HCT116 (cell line): ENCODE data around the gene SIDT1. TPM values are rescaled to one million over a fixed set of nuclear protein-coding genes. Genes with fewer than 3 reads are reported as not detected.

Experiments
- ATAC-seq: fragments of 200-7000 bp; cut with Tn5 transposase; 2 replicates; pipeline ENCODE4 v1.9.1; 2020; ENCODE audit warnings: mild to moderate bottlenecking, moderate library complexity
- BruUV-seq: library from RNA; stranded (reverse); fragments of 400-500 nt; replicated peaks from 2 replicates; lab custom pipeline; 2021; lab: Mats Ljungman, UMichigan
- CTCF ChIA-PET: fragments of 300-600 bp; sonication (Branson Sonifier 250); formaldehyde crosslinking; loops from one replicate; lab custom pipeline; 2021; ENCODE audit warnings: antibody characterized with exemption; lab: Charles Lee
- POLR2A ChIA-PET: fragments of 300-600, 350-600 bp; sonication (Branson Sonifier 250); formaldehyde crosslinking; loops from one replicate; lab custom pipeline; 2021; ENCODE audit warnings: antibody characterized with exemption; lab: Charles Lee
- RAD21 ChIA-PET, 2 experiments: fragments of 300-600 bp; sonication (Branson Sonifier 250); formaldehyde crosslinking; loops; one replicate each; lab custom pipeline; 2023; ENCODE audit warnings: low total read pairs in 2 of 2; ENCODE audit not compliant: uncharacterized antibody in 2 of 2, unreplicated experiment in 2 of 2, low non-redundant PET in 1 of 2; lab: Charles Lee
- DNase-seq: peaks from one replicate; pipeline ENCODE4 v3.0.0-alpha.2; 2010; ENCODE audit warnings: low read depth, low spot score
- H2AFZ ChIP-seq: fragments of 200-600 bp; shearing (Covaris generic), sonication (generic); 2 replicates; pipeline ENCODE4 v1.6.1; 2017; ENCODE audit warnings: low read depth, mixed run types, mixed read lengths, antibody characterized with exemption, low read length; ENCODE audit not compliant: poor library complexity, severe bottlenecking
- H3K27ac ChIP-seq: 2 replicates; pipeline ENCODE4 v1.5.1; 2012; ENCODE audit warnings: low read depth, low read length
- H3K27me3 ChIP-seq: fragments of 200-600 bp; sonication (generic); 2 replicates; pipeline ENCODE4 v1.6.1; 2016; ENCODE audit warnings: mixed run types, low read length, mixed read lengths; ENCODE audit not compliant: insufficient read depth
- H3K36me3 ChIP-seq, 2 experiments: fragments of 200-500 bp in 1 of 2; fragments of 200-600 bp in 1 of 2; sonication (Bioruptor generic) in 1 of 2; sonication (generic) in 1 of 2; 2 replicates each; pipeline versions ENCODE4 v1.5.1 to v1.6.1; 2014 to 2016; ENCODE audit warnings: low read length in 2 of 2, inconsistent platforms in 1 of 2, mixed read lengths in 1 of 2, mixed run types in 1 of 2; ENCODE audit not compliant: insufficient read depth in 2 of 2, control insufficient read depth in 1 of 2
- H3K4me1 ChIP-seq, 2 experiments: fragments of 200-600 bp in 1 of 2; sonication (generic) in 1 of 2; 2 replicates each; pipeline versions ENCODE4 v1.5.1 to v1.6.1; 2012 to 2017; ENCODE audit warnings: low read length in 2 of 2, inconsistent platforms in 1 of 2, mild to moderate bottlenecking in 1 of 2, mixed read lengths in 1 of 2, mixed run types in 1 of 2, moderate library complexity in 1 of 2; ENCODE audit not compliant: insufficient read depth in 2 of 2, control insufficient read depth in 1 of 2
- H3K4me2 ChIP-seq: fragments of 200-600 bp; sonication (generic); 2 replicates; pipeline ENCODE4 v1.6.1; 2017; ENCODE audit warnings: mixed run types, low read length, mixed read lengths
- H3K4me3 ChIP-seq, 2 experiments: fragments of 200-600 bp in 1 of 2; sonication (generic) in 1 of 2; replicated peaks in 1 of 2; 2 replicates each; pipeline ENCODE4 v1.5.1; 2011 to 2016; ENCODE audit warnings: low read length in 2 of 2, control low read depth in 1 of 2, low read depth in 1 of 2, mild to moderate bottlenecking in 1 of 2, mixed read lengths in 1 of 2, mixed run types in 1 of 2
- H3K79me2 ChIP-seq: fragments of 200-600 bp; sonication (generic); 2 replicates; pipeline ENCODE4 v1.6.1; 2017; ENCODE audit warnings: mild to moderate bottlenecking, mixed run types, low read length, moderate library complexity, mixed read lengths; ENCODE audit not compliant: insufficient read depth
- H3K9ac ChIP-seq: fragments of 200-600 bp; sonication (generic); 2 replicates; pipeline ENCODE4 v1.6.1; 2016; ENCODE audit warnings: low read length, mixed read lengths
- H3K9me2 ChIP-seq: fragments of 200-600 bp; sonication (generic), shearing (Covaris generic); 2 replicates; pipeline ENCODE4 v1.6.1; 2017; ENCODE audit warnings: mixed run types, mild to moderate bottlenecking, moderate library complexity; ENCODE audit not compliant: insufficient read depth
- H3K9me3 ChIP-seq, 2 experiments: fragments of 200-500 bp in 1 of 2; fragments of 200-600 bp in 1 of 2; sonication (Bioruptor generic) in 1 of 2; sonication (generic) in 1 of 2; 2 replicates each; pipeline ENCODE4 v1.6.1; 2014 to 2017; ENCODE audit warnings: low read length in 2 of 2, mixed read lengths in 2 of 2, inconsistent platforms in 1 of 2, low read depth in 1 of 2, mild to moderate bottlenecking in 1 of 2, mixed run types in 1 of 2, moderate library complexity in 1 of 2; ENCODE audit not compliant: control insufficient read depth in 1 of 2, insufficient read depth in 1 of 2
- H4K20me1 ChIP-seq: fragments of 200-600 bp; sonication (generic), shearing (Covaris generic); 2 replicates; pipeline ENCODE4 v1.6.1; 2017; ENCODE audit warnings: mixed run types, mild to moderate bottlenecking, moderate library complexity; ENCODE audit not compliant: insufficient read depth
- ATF3 ChIP-seq: IDR thresholded peaks from 2 replicates; pipeline ENCODE4 v1.6.1; 2012
- CEBPB ChIP-seq: IDR thresholded peaks from 2 replicates; pipeline ENCODE4 v1.6.1; 2012; ENCODE audit warnings: low read depth
- CTCF ChIP-seq, 3 experiments: fragments of 200-600 bp in 1 of 3; sonication (generic) in 1 of 3; IDR thresholded peaks in 2 of 3; conservative IDR thresholded peaks in 1 of 3; 2 replicates each; pipeline ENCODE4 v1.5.1; 2012 to 2017; ENCODE audit warnings: low read depth in 2 of 3, low read length in 2 of 3, antibody characterized with exemption in 1 of 3, borderline replicate concordance in 1 of 3, control low read depth in 1 of 3, mild to moderate bottlenecking in 1 of 3, mixed read lengths in 1 of 3, mixed run types in 1 of 3, moderate library complexity in 1 of 3; ENCODE audit not compliant: insufficient read depth in 1 of 3
- EGR1 ChIP-seq: IDR thresholded peaks from 2 replicates; pipeline ENCODE4 v1.6.1; 2012; ENCODE audit warnings: low read depth
- FOSL1 ChIP-seq: IDR thresholded peaks from 2 replicates; pipeline ENCODE4 v1.6.1; 2012; ENCODE audit warnings: low read depth
- JUND ChIP-seq: IDR thresholded peaks from 2 replicates; pipeline ENCODE4 v1.6.1; 2012
- REST ChIP-seq: IDR thresholded peaks from 2 replicates; pipeline ENCODE4 v1.6.1; 2012; ENCODE audit warnings: low read depth
- SP1 ChIP-seq: IDR thresholded peaks from 2 replicates; pipeline ENCODE4 v1.6.1; 2012; ENCODE audit warnings: low read depth
- YY1 ChIP-seq: IDR thresholded peaks from 2 replicates; pipeline ENCODE4 v1.6.1; 2011; ENCODE audit warnings: low read length, low read depth, moderate library complexity, mild to moderate bottlenecking; ENCODE audit not compliant: insufficient replicate concordance; ENCODE audit errors: extremely low read depth
- ZFX ChIP-seq: fragments of 450-650 bp; IDR thresholded peaks from 2 replicates; pipeline ENCODE4 v1.6.1; 2017
- ZNF274 ChIP-seq: fragments of 200-500 bp; sonication (Bioruptor generic); IDR thresholded peaks from 2 replicates; pipeline ENCODE4 v1.6.1; 2014; ENCODE audit warnings: mild to moderate bottlenecking, low read depth, low read length, inconsistent platforms
- intact Hi-C: fragments of 100-400 bp; cut with micrococcal nuclease; formaldehyde crosslinking; loops from 2 replicates; pipeline ENCODE4 v1.10.0; 2022
- total RNA-seq: library from RNA; stranded (reverse); gene quantifications from one replicate; pipeline ENCODE4 v1.2.1, GENCODE V29; 2021; ENCODE audit not compliant: unreplicated experiment

SIDT1 gene
- total RNA-seq, 1 experiment from 2014 or later = not detected

GRCh38 chr3:113575206-113575605, 42.9 kb downstream of the SIDT1 start (continued):
- TF ChIP-seq REST (no peak), ZNF274 (no peak), CTCF (IDR thresholded peaks at IDR 0.05 in 2 of 3, conservative IDR thresholded peaks at IDR 0.05 in 1 of 3; ENCODE audit: borderline replicate concordance in 1 of 3, insufficient read depth in 1 of 3, low read depth in 2 of 3, low read length in 2 of 3) (no peak), ZFX (no peak), EGR1 (no peak), YY1 (no peak)

- Histone ChIP-seq H4K20me1 (no peaks in the 10 kb centered on the region), H2AFZ (no peak overlapping the region), H3K4me1 (no peaks in the 10 kb centered on the region), H3K9ac (no peak overlapping the region), H3K9me2 (no peaks in the 10 kb centered on the region), H3K9me3 (no peaks in the 10 kb centered on the region), H3K36me3 (no peaks in the 10 kb centered on the region), H3K27ac (no peak overlapping the region), H3K4me2 (no peak overlapping the region), H3K79me2 (no peaks in the 10 kb centered on the region), H3K27me3 (no peaks in the 10 kb centered on the region), H3K4me3 (no peak overlapping the region)
- ATAC-seq (no peak), DNase-seq (no peak)
- CTCF ChIA-PET = no interaction called here
- TF ChIP-seq ATF3 = no peak
- TF ChIP-seq CEBPB = no peak
- no peak for TF ChIP-seq JUND
- no peak for TF ChIP-seq REST
- no peak for TF ChIP-seq FOSL1
- TF ChIP-seq CTCF (IDR thresholded peaks at IDR 0.05 in 2 of 3, conservative IDR thresholded peaks at IDR 0.05 in 1 of 3; ENCODE audit: borderline replicate concordance in 1 of 3, insufficient read depth in 1 of 3, low read depth in 2 of 3, low read length in 2 of 3) = no peak
- no peak for TF ChIP-seq SP1
- intact Hi-C loops = no loop called here
- RAD21 ChIA-PET = no interaction called here
- no TSS peak for BruUV-seq
- POLR2A ChIA-PET = no interaction called here
Measured at GRCh38 chr3:113585228-113585627, 52.9 kb downstream of the SIDT1 start.
